Measurements from ENCODE around the gene ST3GAL4. TPM values are rescaled to one million over a fixed set of nuclear protein-coding genes. Genes with fewer than 3 reads are reported as not detected.
A peak's percentile ranks its signal among the peaks of the same experiment; 100 is the strongest.

The ST3GAL4 gene
- total RNA-seq, 4 donors from 2014 or later: 11.8 to 53.3 (median 34.8) TPM

- TF ChIP-seq POLR2A (IDR thresholded peaks at IDR 0.05) (no peak), CTCF (IDR thresholded peaks at IDR 0.05) (no peak)
- Histone ChIP-seq H3K9me3 (no peaks in the 10 kb centered on the region), H3K4me1 (peaks cover 5% of the 10 kb centered on the region in 2 donors), H3K36me3 (no peaks in the 10 kb centered on the region), H3K27ac (no peak overlapping the region), H3K4me3 (no peak overlapping the region), H3K27me3 (no peaks in the 10 kb centered on the region)
- intact Hi-C loops (cut with DNase I; ENCODE audit: low total_unique reads): no loop called here
- DNase-seq: no peak
Observed at GRCh38 chr11:126409620-126409985, 54.1 kb downstream of the ST3GAL4 start.

GRCh38 chr11:126410649-126411048, 55.2 kb downstream of the ST3GAL4 start:
- intact Hi-C loops (cut with DNase I; ENCODE audit: low total_unique reads): loop anchor here (10.0 kb wide), 1 partner anchor 96 kb away; no protein-coding TSS in a partner anchor
- H3K4me3 ChIP-seq: no peak overlapping the region
- H3K4me1 ChIP-seq: peaks cover 10 to 11% of the 10 kb centered on the region in 2 donors
- no peak for DNase-seq
- no peaks in the 10 kb centered on the region for H3K27me3 ChIP-seq
- no peaks in the 10 kb centered on the region for H3K9me3 ChIP-seq
- no peaks in the 10 kb centered on the region for H3K36me3 ChIP-seq
- H3K27ac ChIP-seq: no peak overlapping the region
- TF ChIP-seq CTCF (IDR thresholded peaks at IDR 0.05): no peak
- no peak for TF ChIP-seq POLR2A (IDR thresholded peaks at IDR 0.05)

- Histone ChIP-seq H3K4me1 (peaks cover 15 to 17% of the 10 kb centered on the region in 2 donors), H3K27me3 (no peaks in the 10 kb centered on the region), H3K4me3 (no peak overlapping the region), H3K9me3 (no peaks in the 10 kb centered on the region), H3K36me3 (no peaks in the 10 kb centered on the region), H3K27ac (peak overlapping the region in 1 of 2 donors; percentile 5)
- no peak for TF ChIP-seq CTCF (IDR thresholded peaks at IDR 0.05)
- TF ChIP-seq POLR2A (IDR thresholded peaks at IDR 0.05): no peak
- intact Hi-C loops (cut with DNase I; ENCODE audit: low total_unique reads): loop anchor here (10.0 kb wide), 1 partner anchor 97 kb away; no protein-coding TSS in a partner anchor
- peak in 1 of 2 donors; percentile 40 for DNase-seq
Observed at GRCh38 chr11:126411971-126412381, 56.5 kb downstream of the ST3GAL4 start.

- H3K4me1 ChIP-seq: peaks cover 15 to 17% of the 10 kb centered on the region in 2 donors
- TF ChIP-seq CTCF (IDR thresholded peaks at IDR 0.05): no peak
- H3K27ac ChIP-seq: peak overlapping the region; percentile 79 to 83
- no peaks in the 10 kb centered on the region for H3K27me3 ChIP-seq
- H3K9me3 ChIP-seq: no peaks in the 10 kb centered on the region
- no peak overlapping the region for H3K4me3 ChIP-seq
- intact Hi-C loops (cut with DNase I; ENCODE audit: low total_unique reads): loop anchor here (10.0 kb wide), 1 partner anchor 99 kb away; no protein-coding TSS in a partner anchor
- no peak for DNase-seq
- H3K36me3 ChIP-seq: no peaks in the 10 kb centered on the region
Observed at GRCh38 chr11:126413426-126413825, 57.9 kb downstream of the ST3GAL4 start.

GRCh38 chr11:126413843-126414405, 58.4 kb downstream of the ST3GAL4 start:
- H3K9me3 ChIP-seq: no peaks in the 10 kb centered on the region
- no peak for TF ChIP-seq POLR2A (IDR thresholded peaks at IDR 0.05)
- TF ChIP-seq CTCF (IDR thresholded peaks at IDR 0.05): no peak
- intact Hi-C loops (cut with DNase I; ENCODE audit: low total_unique reads): loop anchor here (10.0 kb wide), 1 partner anchor 99 kb away; no protein-coding TSS in a partner anchor
- H3K27me3 ChIP-seq: no peaks in the 10 kb centered on the region
- H3K27ac ChIP-seq: peak overlapping the region; percentile 79 to 83
- DNase-seq: no peak
- H3K4me1 ChIP-seq: peaks cover 15 to 17% of the 10 kb centered on the region in 2 donors
- no peak overlapping the region for H3K4me3 ChIP-seq
- H3K36me3 ChIP-seq: no peaks in the 10 kb centered on the region
